Measurements from ENCODE around the gene CCDC57.

CCDC57 gene

GRCh38 chr17:82055023-82055964 is 157.3 kb downstream of the CCDC57 start:
- in situ Hi-C loops (cut with MboI; ENCODE audit: low sequenced_read_pairs) = no loop called here

DNA sequence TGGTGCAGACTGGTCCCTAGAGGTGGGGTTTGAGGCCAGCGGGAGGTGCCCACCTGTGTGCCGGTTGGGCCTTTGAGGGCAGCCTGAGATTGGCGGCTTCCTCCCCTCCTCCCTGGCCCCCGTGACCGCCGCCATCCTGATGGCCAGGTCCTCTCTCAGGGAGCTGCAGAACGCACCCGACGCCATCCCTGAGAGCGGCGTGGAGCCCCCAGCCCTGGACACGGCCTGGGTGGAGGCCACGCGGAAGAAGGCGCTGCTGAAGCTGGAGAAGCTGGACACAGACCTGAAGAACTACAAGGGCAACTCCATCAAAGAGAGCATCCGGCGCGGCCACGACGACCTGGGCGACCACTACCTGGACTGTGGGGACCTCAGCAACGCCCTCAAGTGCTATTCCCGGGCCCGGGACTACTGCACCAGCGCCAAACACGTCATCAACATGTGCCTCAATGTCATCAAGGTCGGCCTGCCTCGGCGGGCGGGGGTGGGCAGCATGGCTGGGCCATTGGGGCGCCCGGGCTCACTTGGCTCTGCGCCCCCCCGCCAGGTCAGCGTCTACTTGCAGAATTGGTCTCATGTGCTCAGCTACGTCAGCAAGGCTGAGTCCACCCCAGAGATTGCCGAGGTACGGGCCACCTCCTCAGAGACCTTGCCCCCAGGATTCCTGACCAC is 158.2 kb downstream of the CCDC57 start:
- in situ Hi-C loops (cut with MboI; ENCODE audit: low sequenced_read_pairs) = no loop called here

DNA sequence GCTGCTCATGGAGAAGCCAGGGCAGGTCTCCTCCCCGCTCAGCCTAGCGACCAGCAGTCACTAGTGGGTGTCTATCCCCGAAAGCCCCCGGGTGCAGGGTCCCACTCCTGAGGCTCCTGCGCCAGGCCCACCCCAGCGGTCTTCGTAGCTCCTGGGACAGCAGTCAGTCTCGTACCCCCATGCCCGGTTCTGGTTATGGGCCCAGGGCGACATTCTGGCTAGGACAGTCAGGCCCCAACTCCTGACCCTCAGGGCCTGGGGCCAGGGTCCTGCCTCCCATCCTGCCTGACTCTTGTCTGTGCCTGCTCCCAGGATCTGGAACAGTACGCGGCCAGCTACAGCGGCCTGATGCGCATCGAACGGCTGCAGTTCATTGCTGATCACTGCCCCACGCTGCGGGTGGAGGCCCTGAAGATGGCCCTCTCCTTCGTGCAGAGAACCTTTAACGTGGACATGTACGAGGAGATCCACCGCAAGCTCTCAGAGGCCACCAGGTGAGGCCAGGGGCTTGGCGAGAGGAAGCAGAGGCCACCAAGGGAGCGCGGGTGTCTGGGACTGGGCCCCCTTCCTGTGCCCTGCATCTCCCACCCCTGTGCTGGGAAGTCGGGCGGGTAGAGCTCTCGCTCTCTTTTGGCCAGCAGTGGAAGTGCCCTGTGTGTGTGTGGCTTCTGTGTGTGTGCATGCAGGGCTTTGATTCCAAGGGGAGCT is 158.9 kb downstream of the CCDC57 start:
- in situ Hi-C loops (cut with MboI; ENCODE audit: low sequenced_read_pairs) = no loop called here

- in situ Hi-C loops (cut with MboI; ENCODE audit: low sequenced_read_pairs) = no loop called here
These were observed 159.5 kb downstream of the CCDC57 start for GRCh38 chr17:82053130-82053529.

GRCh38 chr17:82052638-82053059 is 160.0 kb downstream of the CCDC57 start:
- in situ Hi-C loops (cut with MboI; ENCODE audit: low sequenced_read_pairs) = no loop called here

DNA sequence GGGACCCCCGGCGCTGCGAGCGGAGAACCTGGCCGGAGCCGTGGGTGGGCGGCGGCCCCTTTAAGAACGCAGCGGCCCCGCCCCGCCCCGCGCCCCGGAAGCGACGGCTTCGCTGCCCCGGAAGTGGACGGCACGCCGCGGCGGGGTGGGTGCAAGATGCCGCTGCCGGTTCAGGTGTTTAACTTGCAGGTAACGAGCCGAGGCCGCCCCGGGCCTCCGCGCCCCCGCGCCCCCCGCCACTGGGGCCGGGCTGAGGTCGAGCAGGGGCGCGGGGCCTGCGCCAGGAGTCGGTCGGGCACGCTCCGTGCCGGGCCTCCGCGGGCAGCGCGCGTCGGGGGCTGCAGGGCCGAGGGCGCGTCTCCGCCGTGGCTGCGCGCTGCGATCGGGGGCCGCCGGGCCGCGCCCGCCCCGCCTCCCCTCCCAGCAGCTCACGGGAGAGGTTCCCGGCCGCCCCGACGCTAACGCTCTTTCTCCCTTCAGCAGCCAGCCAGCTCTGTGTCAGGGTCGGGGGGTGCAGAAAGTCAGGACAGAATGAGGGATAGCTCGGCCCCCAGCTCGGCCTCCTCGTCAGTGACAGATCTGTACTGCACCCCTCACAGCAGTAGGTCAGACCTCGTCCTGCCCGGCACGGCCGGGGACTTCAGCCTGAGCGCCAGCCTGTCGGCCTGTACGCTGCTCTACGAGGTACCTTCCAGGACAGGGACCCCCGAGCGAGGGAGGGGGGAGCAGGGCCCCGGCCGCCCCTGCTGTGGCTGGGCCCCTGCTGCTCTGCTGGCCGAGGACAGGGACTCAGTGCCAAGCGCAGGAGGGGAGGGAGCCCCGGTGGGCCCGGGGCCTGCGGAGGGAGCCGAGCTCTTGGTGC is 160.6 kb downstream of the CCDC57 start, which contains the start of the genes GPS1 and RFNG:
Gene GPS1 (plus strand): TSS at position 123 of the 862 bp plus-strand sequence. CDS start 34 bp downstream, at position 157.
Gene RFNG (minus strand): TSS at position 36 of the 862 bp plus-strand sequence. CDS start 45 bp downstream, outside the sequence.
- in situ Hi-C loops (cut with MboI; ENCODE audit: low sequenced_read_pairs) = no loop called here
